H9 (cell line): Measurements from ENCODE around the gene TMPRSS9. TPM values are rescaled to one million over a fixed set of nuclear protein-coding genes. Genes with fewer than 3 reads are reported as not detected.
"Not testable (repeated sequence)": the region's sequence is repeated elsewhere in the genome, so short reads cannot be mapped to it uniquely, and the experiment has no call there.

Experiments
- DNase-seq: peaks from one replicate; pipeline ENCODE4 v3.0.0-alpha.2; 2017
- H2AFZ ChIP-seq: one replicate; pipeline ENCODE4 v1.6.1; 2013; ENCODE audit warnings: mild to moderate bottlenecking, low read length, control low read depth, moderate library complexity
- H2AK5ac ChIP-seq: 2 replicates; pipeline ENCODE4 v1.6.1; 2013; ENCODE audit warnings: low read length, control low read depth, mixed read lengths; ENCODE audit not compliant: insufficient read length
- H2BK120ac ChIP-seq: one replicate; pipeline ENCODE4 v1.6.1; 2013; ENCODE audit warnings: low read depth, mild to moderate bottlenecking, low read length, control low read depth, inconsistent platforms; ENCODE audit not compliant: poor library complexity, severe bottlenecking
- H2BK12ac ChIP-seq: 2 replicates; pipeline ENCODE4 v1.6.1; 2013; ENCODE audit warnings: low read length, control low read depth, mixed read lengths, low read depth; ENCODE audit not compliant: insufficient read length
- H2BK15ac ChIP-seq: 2 replicates; pipeline ENCODE4 v1.6.1; 2013; ENCODE audit warnings: low read depth, low read length, control low read depth
- H2BK20ac ChIP-seq: one replicate; pipeline ENCODE4 v1.6.1; 2013; ENCODE audit warnings: low read depth, mild to moderate bottlenecking, low read length, control low read depth, inconsistent platforms; ENCODE audit not compliant: poor library complexity, severe bottlenecking
- H2BK5ac ChIP-seq: 2 replicates; pipeline ENCODE4 v1.6.1; 2013; ENCODE audit warnings: low read length, control low read depth, mixed read lengths; ENCODE audit not compliant: insufficient read length
- H3K14ac ChIP-seq: 2 replicates; pipeline ENCODE4 v1.6.1; 2013; ENCODE audit warnings: low read length, control low read depth; ENCODE audit not compliant: insufficient read depth
- H3K18ac ChIP-seq: 2 replicates; pipeline ENCODE4 v1.6.1; 2013; ENCODE audit warnings: low read depth, mild to moderate bottlenecking, mixed read lengths, low read length, control low read depth; ENCODE audit not compliant: insufficient read length
- H3K23ac ChIP-seq: 2 replicates; pipeline ENCODE4 v1.6.1; 2013; ENCODE audit warnings: low read length, control low read depth, mixed read lengths, low read depth; ENCODE audit not compliant: insufficient read length
- H3K23me2 ChIP-seq: 2 replicates; pipeline ENCODE4 v1.6.1; 2013; ENCODE audit warnings: low read depth, mild to moderate bottlenecking, mixed read lengths, low read length, control low read depth; ENCODE audit not compliant: insufficient read length, poor library complexity, severe bottlenecking
- H3K27ac ChIP-seq: 2 replicates; pipeline ENCODE4 v1.5.1; 2013; ENCODE audit warnings: low read length, control low read depth, mixed read lengths, low read depth; ENCODE audit not compliant: insufficient read length
- H3K27me3 ChIP-seq: 2 replicates; pipeline ENCODE4 v1.6.1; 2013; ENCODE audit warnings: low read length, control low read depth, inconsistent platforms; ENCODE audit not compliant: insufficient read depth
- H3K4ac ChIP-seq: 2 replicates; pipeline ENCODE4 v1.6.1; 2013; ENCODE audit warnings: low read depth, mild to moderate bottlenecking, control low read depth, inconsistent platforms, low read length, moderate library complexity
- H3K4me1 ChIP-seq: 2 replicates; pipeline ENCODE4 v1.6.1; 2013; ENCODE audit warnings: low read length, control low read depth, inconsistent platforms; ENCODE audit not compliant: insufficient read depth
- H3K4me2 ChIP-seq: 2 replicates; pipeline ENCODE4 v1.6.1; 2013; ENCODE audit warnings: low read length, control low read depth, mixed read lengths; ENCODE audit not compliant: insufficient read length, insufficient read depth
- H3K56ac ChIP-seq: 2 replicates; pipeline ENCODE4 v1.6.1; 2013; ENCODE audit warnings: low read depth, mild to moderate bottlenecking, mixed read lengths, low read length, control low read depth; ENCODE audit not compliant: insufficient read length
- H3K79me1 ChIP-seq: 2 replicates; pipeline ENCODE4 v1.6.1; 2013; ENCODE audit warnings: low read depth, mild to moderate bottlenecking, moderate library complexity, low read length, control low read depth, inconsistent platforms; ENCODE audit not compliant: insufficient read depth, poor library complexity, severe bottlenecking
- H3K79me2 ChIP-seq: 2 replicates; pipeline ENCODE4 v1.6.1; 2013; ENCODE audit warnings: low read length, control low read depth, inconsistent platforms; ENCODE audit not compliant: insufficient read depth
- H3K9ac ChIP-seq: 2 replicates; pipeline ENCODE4 v1.6.1; 2013; ENCODE audit warnings: low read length, control low read depth, mixed read lengths; ENCODE audit not compliant: insufficient read length; ENCODE audit errors: extremely low read depth
- H3K9me3 ChIP-seq: one replicate; pipeline ENCODE4 v1.6.1; 2013; ENCODE audit warnings: low read depth, low read length, inconsistent platforms; ENCODE audit not compliant: control insufficient read depth
- H3T11ph ChIP-seq: one replicate; pipeline ENCODE4 v1.6.1; 2013; ENCODE audit warnings: mild to moderate bottlenecking, low read length, control low read depth, inconsistent platforms
- H4K20me1 ChIP-seq: one replicate; pipeline ENCODE4 v1.6.1; 2013; ENCODE audit not compliant: control insufficient read depth, insufficient read length, insufficient read depth
- H4K5ac ChIP-seq: 2 replicates; pipeline ENCODE4 v1.6.1; 2013; ENCODE audit warnings: low read depth, mild to moderate bottlenecking, mixed read lengths, low read length, control low read depth; ENCODE audit not compliant: insufficient read length
- H4K8ac ChIP-seq: replicated peaks from 2 replicates; pipeline ENCODE4 v1.6.1; 2013; ENCODE audit warnings: low read length, control low read depth, mixed read lengths, low read depth; ENCODE audit not compliant: insufficient read length
- H4K91ac ChIP-seq: 2 replicates; pipeline ENCODE4 v1.6.1; 2013; ENCODE audit warnings: low read depth, mild to moderate bottlenecking, moderate library complexity, mixed read lengths, low read length, control low read depth; ENCODE audit not compliant: insufficient read length
- H3K27ac Mint-ChIP-seq, 3 experiments: 2 replicates in 2 of 3; 3 replicates in 1 of 3; pipeline ENCODE4 v1.8.0; 2020 to 2021; ENCODE audit warnings: mixed read lengths in 3 of 3, mild to moderate bottlenecking in 1 of 3, moderate library complexity in 1 of 3
- H3K27me3 Mint-ChIP-seq: 2 replicates; pipeline ENCODE4 v1.8.0; 2021; ENCODE audit warnings: low read depth, mild to moderate bottlenecking, moderate library complexity, mixed read lengths
- H3K36me3 Mint-ChIP-seq, 3 experiments: 2 replicates in 2 of 3; 3 replicates in 1 of 3; pipeline ENCODE4 v1.8.0; 2020 to 2021; ENCODE audit warnings: low read depth in 3 of 3, mixed read lengths in 3 of 3; ENCODE audit not compliant: insufficient read depth in 1 of 3
- H3K4me1 Mint-ChIP-seq, 2 experiments: 2 replicates each; pipeline ENCODE4 v1.8.0; 2020; ENCODE audit warnings: mixed read lengths in 2 of 2
- H3K4me3 Mint-ChIP-seq, 2 experiments: 2 replicates in 1 of 2; 3 replicates in 1 of 2; pipeline ENCODE4 v1.8.0; 2020 to 2021; ENCODE audit warnings: mild to moderate bottlenecking in 2 of 2, mixed read lengths in 2 of 2, moderate library complexity in 1 of 2
- H3K9me3 Mint-ChIP-seq, 2 experiments: 2 replicates in 1 of 2; 3 replicates in 1 of 2; pipeline ENCODE4 v1.8.0; 2020; ENCODE audit warnings: mild to moderate bottlenecking in 2 of 2, mixed read lengths in 2 of 2, moderate library complexity in 1 of 2
- WGBS: extraction: QIAGEN DNeasy Blood & Tissue Kit; methylation state at CpG from one replicate; pipeline ENCODE4 v1.1.7; 2013; ENCODE audit warnings: missing lambda C conversion rate, low lambda C conversion rate, mixed read lengths; ENCODE audit not compliant: insufficient read length; ENCODE audit errors: extremely low coverage; 5-methylcytosine and 5-hydroxymethylcytosine counted together
- total RNA-seq: library from RNA; stranded (reverse); gene quantifications from 2 replicates; pipeline ENCODE4 v1.2.1, GENCODE V29; 2021
- TF ChIP-seq, protein P1 (sequence below): fragments of 200-600 bp; sonication (generic); conservative IDR thresholded peaks from 3 replicates; pipeline ENCODE4 v1.8.0; 2021; ENCODE audit warnings: antibody characterized with exemption, mild to moderate bottlenecking

TMPRSS9 gene
- total RNA-seq, 1 experiment from 2014 or later = 0.24 TPM

DNA sequence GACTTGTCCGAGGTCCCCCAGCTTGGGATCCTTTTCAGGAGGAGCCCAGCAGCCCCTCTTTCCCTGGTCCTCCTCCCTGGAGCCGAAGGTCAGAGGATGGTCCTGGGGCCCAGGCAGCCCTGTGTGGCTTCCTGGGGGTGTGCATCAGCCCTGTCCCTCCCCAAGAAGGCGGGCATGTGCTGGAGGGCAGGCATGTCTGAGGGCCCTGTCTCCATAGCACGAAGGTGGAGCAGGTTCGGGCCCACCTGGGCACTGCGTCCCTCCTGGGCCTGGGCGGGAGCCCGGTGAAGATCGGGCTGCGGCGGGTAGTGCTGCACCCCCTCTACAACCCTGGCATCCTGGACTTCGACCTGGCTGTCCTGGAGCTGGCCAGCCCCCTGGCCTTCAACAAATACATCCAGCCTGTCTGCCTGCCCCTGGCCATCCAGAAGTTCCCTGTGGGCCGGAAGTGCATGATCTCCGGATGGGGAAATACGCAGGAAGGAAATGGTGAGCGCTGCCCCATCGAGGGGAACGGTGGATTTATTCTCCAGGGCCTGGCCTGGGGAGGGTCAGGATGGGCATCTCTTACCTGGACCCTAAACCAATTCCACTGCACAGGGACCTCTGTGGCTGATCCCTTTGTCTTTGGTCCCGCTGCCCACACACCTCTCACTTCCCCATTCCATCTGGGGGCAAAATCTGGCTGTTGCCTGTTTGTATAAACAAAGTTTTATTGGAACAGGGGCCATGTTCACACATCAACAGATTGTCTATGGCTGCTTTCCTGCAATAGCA is 56.4 kb downstream of the TMPRSS9 start:
- Histone ChIP-seq H2BK120ac (no peak overlapping the region), H3K9me3 (no peaks in the 10 kb centered on the region), H3K27ac (no peak overlapping the region), H3K4me2 (no peak overlapping the region), H3K23me2 (no peaks in the 10 kb centered on the region), H3K23ac (no peak overlapping the region), H2AK5ac (no peak overlapping the region), H3K4ac (no peak overlapping the region), H3K79me1 (no peaks in the 10 kb centered on the region), H3K18ac (no peak overlapping the region), H2BK12ac (no peak overlapping the region), H3K14ac (no peak overlapping the region), H2AFZ (no peak overlapping the region), H3K56ac (no peak overlapping the region), H4K8ac (no peak overlapping the region), H2BK20ac (no peak overlapping the region), H3K4me1 (no peaks in the 10 kb centered on the region), H3K79me2 (no peaks in the 10 kb centered on the region), H4K91ac (no peak overlapping the region), H4K20me1 (no peaks in the 10 kb centered on the region), H3K9ac (no peak overlapping the region), H3K27me3 (no peaks in the 10 kb centered on the region), H3T11ph (no peak overlapping the region), H4K5ac (no peak overlapping the region), H2BK15ac (no peak overlapping the region), H2BK5ac (no peak overlapping the region)
- WGBS = no CpG with 5 or more reads among the region's 19 CpGs
- DNase-seq = no peak
- H3K4me3 Mint-ChIP-seq = no peak overlapping the region
- peaks cover 5 to 16% (median 6%) of the 10 kb centered on the region in 3 experiments; a peak in 6 of 7 replicates for H3K36me3 Mint-ChIP-seq
- H3K4me1 Mint-ChIP-seq = 0 out of 4 replicates have a peak, but pooled peaks cover 0 to 4% of the 10 kb centered on the region in 2 experiments
- H3K27ac Mint-ChIP-seq = no peak overlapping the region
- H3K27me3 Mint-ChIP-seq = peaks cover 20% of the 10 kb centered on the region
- TF ChIP-seq, protein P1, sequence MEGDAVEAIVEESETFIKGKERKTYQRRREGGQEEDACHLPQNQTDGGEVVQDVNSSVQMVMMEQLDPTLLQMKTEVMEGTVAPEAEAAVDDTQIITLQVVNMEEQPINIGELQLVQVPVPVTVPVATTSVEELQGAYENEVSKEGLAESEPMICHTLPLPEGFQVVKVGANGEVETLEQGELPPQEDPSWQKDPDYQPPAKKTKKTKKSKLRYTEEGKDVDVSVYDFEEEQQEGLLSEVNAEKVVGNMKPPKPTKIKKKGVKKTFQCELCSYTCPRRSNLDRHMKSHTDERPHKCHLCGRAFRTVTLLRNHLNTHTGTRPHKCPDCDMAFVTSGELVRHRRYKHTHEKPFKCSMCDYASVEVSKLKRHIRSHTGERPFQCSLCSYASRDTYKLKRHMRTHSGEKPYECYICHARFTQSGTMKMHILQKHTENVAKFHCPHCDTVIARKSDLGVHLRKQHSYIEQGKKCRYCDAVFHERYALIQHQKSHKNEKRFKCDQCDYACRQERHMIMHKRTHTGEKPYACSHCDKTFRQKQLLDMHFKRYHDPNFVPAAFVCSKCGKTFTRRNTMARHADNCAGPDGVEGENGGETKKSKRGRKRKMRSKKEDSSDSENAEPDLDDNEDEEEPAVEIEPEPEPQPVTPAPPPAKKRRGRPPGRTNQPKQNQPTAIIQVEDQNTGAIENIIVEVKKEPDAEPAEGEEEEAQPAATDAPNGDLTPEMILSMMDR = no peak
- H3K9me3 Mint-ChIP-seq = peaks cover 0 to 2% of the 10 kb centered on the region in 2 experiments; a peak in 1 of 5 replicates

DNA sequence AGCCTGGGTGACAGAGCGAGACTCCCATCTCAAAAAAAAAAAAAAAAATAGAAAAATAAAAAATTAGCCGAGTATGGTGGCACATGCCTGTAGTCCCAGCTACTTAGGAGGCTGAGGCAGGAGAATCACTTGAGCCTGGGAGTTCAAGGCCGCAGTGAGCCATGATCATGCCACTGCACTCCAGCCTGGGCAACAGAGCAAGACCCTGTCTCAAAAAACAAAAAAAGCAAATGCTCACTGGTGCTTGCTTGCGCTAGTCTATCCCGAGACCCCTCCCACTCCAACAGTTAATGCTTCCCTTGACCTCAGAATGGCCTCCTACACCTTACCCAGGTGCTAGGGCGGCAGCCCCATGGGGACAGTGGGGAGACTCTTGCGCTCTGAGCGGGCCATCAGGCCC is 57.4 kb downstream of the TMPRSS9 start:
- not testable (repeated sequence) for H3K9me3 ChIP-seq, H3K9ac ChIP-seq, H3K4me1 ChIP-seq, H3K56ac ChIP-seq, H3K9me3 Mint-ChIP-seq, H2AFZ ChIP-seq, H3T11ph ChIP-seq, H3K23me2 ChIP-seq, H2BK20ac ChIP-seq, H4K8ac ChIP-seq, H3K27me3 ChIP-seq, DNase-seq, H3K27ac ChIP-seq, H2BK120ac ChIP-seq, H3K14ac ChIP-seq, H2BK15ac ChIP-seq, H3K4me3 Mint-ChIP-seq, H2AK5ac ChIP-seq, H4K5ac ChIP-seq, H3K79me2 ChIP-seq, H3K4me1 Mint-ChIP-seq, H3K4ac ChIP-seq, H3K79me1 ChIP-seq, H3K18ac ChIP-seq, H4K20me1 ChIP-seq, H3K23ac ChIP-seq, H2BK12ac ChIP-seq, H3K4me2 ChIP-seq, H2BK5ac ChIP-seq, H4K91ac ChIP-seq
- Mint-ChIP-seq H3K36me3 (peaks cover 5 to 16% (median 6%) of the 10 kb centered on the region in 3 experiments; a peak in 6 of 7 replicates), H3K27me3 (peaks cover 11% of the 10 kb centered on the region), H3K27ac (peak overlapping the region in 2 of 3 experiments; percentile 28 to 33; a peak in 1 of 7 replicates)
- WGBS = no CpG with 5 or more reads among the region's 8 CpGs
